K562 (cell line): ENCODE measurements around the gene AURKB. TPM values are rescaled to one million over a fixed set of nuclear protein-coding genes. Genes with fewer than 3 reads are reported as not detected.
A peak's percentile ranks its signal among the peaks of the same experiment; 100 is the strongest.

Experiments
- DEAF1 ChIP-seq: fragments of 450-650 bp; formaldehyde crosslinking; IDR thresholded peaks from 2 replicates; pipeline ENCODE4 v1.4.0; 2020; ENCODE audit warnings: mild to moderate bottlenecking, moderate library complexity
- ILF3 ChIP-seq: fragments of 450-650 bp; IDR thresholded peaks from 2 replicates; pipeline ENCODE4 v1.6.1; 2018; ENCODE audit warnings: antibody characterized with exemption, mild to moderate bottlenecking, moderate library complexity, borderline replicate concordance
- MNT ChIP-seq, 2 experiments: fragments of 450-650 bp; conservative IDR thresholded peaks; 2 replicates each; pipeline ENCODE4 v1.6.1; 2017; ENCODE audit warnings: mild to moderate bottlenecking in 2 of 2, moderate library complexity in 2 of 2
- NR2C1 ChIP-seq, 2 experiments: fragments of 450-650 bp; IDR thresholded peaks; 2 replicates each; pipeline ENCODE4 v1.6.1; 2017; ENCODE audit warnings: mild to moderate bottlenecking in 2 of 2, antibody characterized with exemption in 1 of 2, inconsistent platforms in 1 of 2, missing compliant biosample characterization in 1 of 2, missing genetic modification characterization in 1 of 2
- PKNOX1 ChIP-seq: fragments of 450-650 bp; IDR thresholded peaks from 2 replicates; pipeline ENCODE4 v1.6.1; 2016
- POLR2AphosphoS5 ChIP-seq: IDR thresholded peaks from 2 replicates; pipeline ENCODE4 v1.6.1; 2011; ENCODE audit warnings: mild to moderate bottlenecking, low read depth, low read length, moderate library complexity; ENCODE audit not compliant: control insufficient read depth, insufficient read depth
- SMAD4 ChIP-seq: fragments of 250-450 bp; sonication (Bioruptor Pico); conservative IDR thresholded peaks from 2 replicates; pipeline ENCODE4 v1.8.0; 2021; ENCODE audit warnings: inconsistent platforms, mild to moderate bottlenecking, moderate library complexity
- TGIF2 ChIP-seq: sonication (generic); formaldehyde crosslinking; IDR thresholded peaks from 2 replicates; pipeline ENCODE4 v1.8.1; 2022; ENCODE audit warnings: mild to moderate bottlenecking, missing genetic modification reagents, moderate library complexity
- ZNF740 ChIP-seq, 3 experiments: fragments of 200-800 bp in 1 of 3; sonication (Bioruptor generic) in 1 of 3; sonication (generic) in 1 of 3; formaldehyde crosslinking in 1 of 3; IDR thresholded peaks; 2 replicates each; pipeline versions ENCODE4 v1.6.1 to v1.8.0; 2016 to 2022; ENCODE audit warnings: mild to moderate bottlenecking in 2 of 3, missing compliant biosample characterization in 2 of 3, missing genetic modification characterization in 2 of 3, missing genetic modification reagents in 1 of 3
- polyA plus RNA-seq, 8 experiments: library from polyadenylated mRNA; depleted of rRNA in 4 of 8; stranded (reverse) in 5 of 8; unstranded in 3 of 8; fragments of >200 nt; fragmentation: Nextera tagmentation in 2 of 8; fragmentation: Illumina TruSeq in 1 of 8; extraction: Ambion mirVana in 2 of 8; extraction: Trizol in 1 of 8; gene quantifications; 2 replicates each; pipeline versions ENCODE4 v1.2.1 to v1.2.3, GENCODE V29; 2011 to 2014; ENCODE audit warnings: inconsistent platforms in 1 of 8, missing spikeins in 1 of 8
- total RNA-seq, 7 experiments: library from RNA; depleted of rRNA in 6 of 7; stranded (reverse); fragments of >200 nt in 6 of 7; fragmentation: Illumina TruSeq in 2 of 7; extraction: Trizol in 2 of 7; gene quantifications; 2 replicates each; pipeline versions ENCODE4 v1.2.1 to v1.2.3, GENCODE V29; 2011 to 2021; ENCODE audit warnings: low replicate concordance in 1 of 7

Gene AURKB
- total and polyA plus RNA-seq, 9 of the 15 experiments (the other 6 are each of a cell fraction or from before 2014, with no cell fraction given), result 27.2 to 114 (median 74.8) TPM

DNA sequence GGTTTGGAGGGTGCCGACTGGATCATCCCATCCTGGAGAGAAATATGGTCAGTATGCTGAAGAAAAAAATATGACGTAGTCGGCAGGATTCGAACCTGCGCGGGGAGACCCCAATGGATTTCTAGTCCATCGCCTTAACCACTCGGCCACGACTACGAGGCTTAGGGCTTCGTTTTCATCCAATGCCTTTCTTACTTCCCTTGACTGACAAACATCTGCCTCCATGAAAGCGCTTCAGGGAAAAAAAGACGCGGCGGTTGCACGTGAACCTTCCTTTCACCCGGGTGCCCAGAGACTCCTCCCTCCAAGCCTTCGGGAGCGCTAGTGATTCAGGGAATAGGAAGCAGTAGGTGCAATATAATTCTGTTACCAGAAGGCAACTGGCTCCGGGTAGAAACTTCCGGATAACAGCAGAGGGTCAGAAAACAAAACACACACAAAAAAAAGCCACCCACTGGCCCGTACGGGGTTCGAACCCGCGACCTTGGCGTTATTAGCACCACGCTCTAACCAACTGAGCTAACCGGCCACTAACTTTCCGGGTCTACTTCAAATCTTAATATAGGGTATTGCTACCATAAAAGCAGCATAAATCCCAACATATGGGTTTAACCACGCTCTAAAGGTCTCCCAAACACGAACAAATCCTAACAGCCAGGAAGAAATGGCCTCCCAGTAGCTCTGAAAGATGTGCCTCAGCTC is 16.3 kb upstream of the AURKB start (continued):
- TF ChIP-seq MNT (conservative IDR thresholded peaks at IDR 0.05), result peak; percentile 65 to 76
- TF ChIP-seq ZNF740 (CRISPR knock-in tag; IDR thresholded peaks at IDR 0.05), result no peak
- no peak for TF ChIP-seq ZNF740 (tag; IDR thresholded peaks at IDR 0.05)
- TF ChIP-seq DEAF1 (CRISPR knock-in tag), result 0 out of 2 replicates have a peak, but pooled peaks have one; percentile 4
- no peak for TF ChIP-seq SMAD4
- no peak for TF ChIP-seq NR2C1 (IDR thresholded peaks at IDR 0.05)
- peak; percentile 26; the same call in 1 of the 2 replicates for TF ChIP-seq NR2C1 (tag; IDR thresholded peaks at IDR 0.05)
- peak; percentile 48 for TF ChIP-seq POLR2AphosphoS5
- peak; percentile 77 for TF ChIP-seq PKNOX1
- no peak for TF ChIP-seq TGIF2 (CRISPR knock-in tag)
- peak; percentile 93 for TF ChIP-seq ILF3
